Renal pelvis (tissue), 4 donors: ENCODE results near the gene HABP4. TPM values are rescaled to one million over a fixed set of nuclear protein-coding genes. Genes with fewer than 3 reads are reported as not detected.
A peak's percentile ranks its signal among the peaks of the same experiment; 100 is the strongest.

Experiments
- DNase-seq: peaks from one replicate; pipeline ENCODE4 v3.0.0-alpha.2; 2013
- polyA plus RNA-seq, 3 donors: library from polyadenylated mRNA; unstranded; fragments of 120-200 nt; gene quantifications; one replicate each; pipeline ENCODE4 v1.2.1, GENCODE V29; 2013; ENCODE audit not compliant: insufficient read length in 3 of 3

Gene HABP4
- polyA plus RNA-seq, 3 donors, result 20.2 to 22.2 (median 20.2) TPM

DNA sequence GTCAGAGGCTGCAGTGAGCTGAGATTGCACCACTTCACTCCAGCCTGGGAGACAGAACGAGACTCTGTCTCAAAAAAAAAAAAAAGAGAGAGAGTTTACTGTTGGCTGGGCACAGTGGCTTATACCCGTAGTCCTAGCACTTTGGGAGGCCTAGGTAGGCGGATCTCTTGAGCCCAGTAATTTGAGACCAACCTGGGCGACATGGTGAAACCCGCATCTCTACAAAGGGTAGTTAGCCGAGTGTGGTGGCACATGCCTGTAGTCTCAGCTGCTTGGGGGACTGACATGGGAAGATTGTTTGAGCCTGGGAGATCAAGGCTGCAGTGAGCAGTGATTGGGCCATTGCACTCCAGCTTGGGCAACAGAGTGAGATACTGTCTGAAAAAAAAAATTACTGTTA lies 12.6 kb downstream of the HABP4 start:
- DNase-seq, result peak; percentile 39

GRCh38 chr9:96464426-96464825 lies 14.5 kb downstream of the HABP4 start:
- no peak for DNase-seq

GRCh38 chr9:96467784-96468183 lies 17.8 kb downstream of the HABP4 start:
- DNase-seq, result no peak

- DNase-seq, result no peak
Observed at GRCh38 chr9:96476013-96476412, 26.0 kb downstream of the HABP4 start.

DNA sequence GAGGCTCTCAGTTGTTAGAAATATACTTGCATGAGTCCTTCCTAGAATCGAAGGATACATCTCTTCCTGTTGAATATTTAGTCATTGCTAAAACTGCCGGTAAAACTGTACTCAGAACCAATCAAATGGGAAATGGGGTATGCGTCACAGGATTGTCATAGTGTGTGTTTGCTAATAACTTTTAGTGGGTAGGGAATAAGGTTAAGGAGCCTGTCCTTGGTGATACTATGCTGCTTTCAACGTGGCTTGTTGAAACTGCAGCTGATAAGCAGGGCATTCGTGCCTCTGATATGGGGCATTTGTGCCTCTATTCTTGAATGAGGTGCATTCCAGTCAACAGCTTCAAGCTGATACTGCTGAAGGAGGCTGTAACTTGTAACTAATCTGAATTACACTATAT lies 26.6 kb downstream of the HABP4 start:
- DNase-seq, result no peak

DNA sequence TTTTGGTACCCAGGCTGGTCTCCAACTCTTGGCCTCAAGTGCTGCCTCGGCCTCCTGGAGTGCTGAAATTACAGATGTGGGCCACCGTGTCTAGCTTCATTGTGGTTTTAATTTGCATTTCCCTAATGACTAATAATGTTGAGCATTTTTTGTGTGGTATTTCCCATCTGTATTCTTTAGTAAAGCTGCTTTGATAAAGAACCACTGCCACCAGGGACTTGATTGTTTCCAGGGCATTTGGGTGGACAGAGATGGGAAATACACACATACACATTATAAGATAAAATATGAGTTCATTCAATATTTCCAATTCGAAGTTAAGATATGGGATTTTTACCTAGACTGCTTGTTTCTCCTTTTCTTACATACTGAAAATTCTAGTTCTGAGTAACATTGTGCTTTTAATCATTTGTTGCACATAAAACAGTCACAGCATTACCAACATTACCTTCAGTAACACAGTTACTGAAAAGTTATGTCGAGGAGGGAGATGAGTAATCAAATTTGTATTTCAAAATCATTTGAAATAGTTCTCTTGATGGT lies 28.9 kb downstream of the HABP4 start:
- DNase-seq, result no peak

GRCh38 chr9:96480736-96481135 lies 30.8 kb downstream of the HABP4 start:
- no peak for DNase-seq

DNA sequence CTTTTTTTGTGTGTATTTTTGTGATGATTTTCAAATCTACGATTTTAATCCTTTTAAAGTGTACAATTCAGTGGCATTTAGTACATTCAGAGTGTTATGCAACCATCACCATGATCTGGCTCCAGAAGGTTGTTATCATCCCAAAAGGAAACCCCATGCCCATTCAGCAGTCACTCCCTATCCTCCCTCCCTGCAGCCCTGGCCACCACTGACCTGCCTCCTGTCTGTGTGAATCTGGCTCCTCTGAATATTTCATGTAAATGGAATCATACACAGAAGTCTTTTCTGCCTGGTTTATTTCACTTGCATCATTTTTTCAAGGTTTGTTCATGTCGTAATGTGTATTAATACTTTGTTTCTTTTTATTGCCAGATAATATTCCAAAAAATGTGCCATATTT lies 32.5 kb downstream of the HABP4 start:
- no peak for DNase-seq

GRCh38 chr9:96483197-96483596 lies 33.2 kb downstream of the HABP4 start:
- no peak for DNase-seq

DNA sequence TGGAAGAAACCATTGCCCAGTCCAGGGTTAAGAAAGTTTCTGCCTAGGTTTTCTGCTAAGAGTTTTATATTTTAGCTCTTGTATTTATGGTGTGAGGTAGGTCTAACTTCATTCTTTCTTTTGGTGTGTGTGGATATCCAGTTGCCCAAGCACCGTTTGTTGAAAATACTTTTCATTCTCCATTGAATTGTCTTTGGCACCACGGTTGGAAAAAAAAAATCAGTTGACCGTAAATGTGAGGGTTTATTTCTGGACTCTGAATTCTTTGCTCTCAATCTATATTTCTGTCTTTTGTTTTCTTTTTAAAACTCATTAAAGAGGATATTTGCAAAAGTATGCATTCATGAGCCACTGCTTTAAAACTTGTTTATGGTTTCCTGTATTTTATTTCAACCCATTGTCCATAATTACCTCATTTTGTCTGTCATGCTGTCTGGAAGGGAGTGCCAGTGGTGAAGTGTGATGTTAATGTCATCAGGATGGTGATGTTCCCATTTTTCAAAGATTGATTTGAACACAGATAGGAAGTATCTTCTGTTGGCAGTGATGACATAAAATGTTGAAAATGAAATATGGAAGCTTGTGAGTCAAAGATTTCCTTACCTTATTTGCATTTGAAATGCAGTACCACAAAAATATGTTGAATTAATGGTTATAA lies 33.9 kb downstream of the HABP4 start:
- DNase-seq, result no peak

DNA sequence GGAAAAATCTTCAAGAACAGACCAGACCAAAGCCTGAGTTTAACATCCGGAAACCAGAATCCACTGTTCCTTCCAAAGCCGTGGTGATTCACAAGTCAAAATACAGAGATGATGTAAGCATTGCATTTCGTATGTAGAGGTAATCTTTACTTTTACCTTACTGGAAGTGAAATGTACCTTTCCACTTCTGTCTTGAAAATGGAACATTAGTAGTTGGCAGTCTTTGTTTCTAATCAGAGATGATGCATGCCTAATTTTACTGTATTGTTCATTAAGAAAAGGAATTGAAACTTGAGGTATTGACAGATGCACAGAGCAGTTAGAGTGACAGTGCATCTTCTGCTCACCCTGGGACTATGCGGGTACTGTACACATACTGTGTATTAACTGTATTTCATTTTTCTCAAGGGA lies 34.6 kb downstream of the HABP4 start:
- DNase-seq, result no peak

DNA sequence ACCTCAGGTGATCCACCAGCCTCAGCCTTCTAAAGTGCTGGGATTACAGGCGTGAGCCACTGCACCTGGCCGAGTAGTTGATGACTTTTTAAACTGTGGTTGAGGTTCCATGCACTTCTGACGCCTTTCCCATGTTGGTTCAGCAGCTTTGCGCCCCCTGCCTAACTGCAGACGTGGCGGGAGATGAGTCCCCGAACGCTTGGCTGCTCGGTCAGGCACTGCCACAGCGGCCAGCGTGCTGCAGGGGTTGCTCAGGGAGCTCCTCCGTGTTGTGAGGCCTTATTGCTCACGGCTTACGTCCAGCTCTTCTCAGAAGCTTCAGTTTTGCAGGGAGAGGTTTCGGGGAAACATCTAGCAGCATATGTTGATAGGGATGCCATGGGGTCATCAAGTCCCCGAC lies 35.3 kb downstream of the HABP4 start:
- no peak for DNase-seq

DNA sequence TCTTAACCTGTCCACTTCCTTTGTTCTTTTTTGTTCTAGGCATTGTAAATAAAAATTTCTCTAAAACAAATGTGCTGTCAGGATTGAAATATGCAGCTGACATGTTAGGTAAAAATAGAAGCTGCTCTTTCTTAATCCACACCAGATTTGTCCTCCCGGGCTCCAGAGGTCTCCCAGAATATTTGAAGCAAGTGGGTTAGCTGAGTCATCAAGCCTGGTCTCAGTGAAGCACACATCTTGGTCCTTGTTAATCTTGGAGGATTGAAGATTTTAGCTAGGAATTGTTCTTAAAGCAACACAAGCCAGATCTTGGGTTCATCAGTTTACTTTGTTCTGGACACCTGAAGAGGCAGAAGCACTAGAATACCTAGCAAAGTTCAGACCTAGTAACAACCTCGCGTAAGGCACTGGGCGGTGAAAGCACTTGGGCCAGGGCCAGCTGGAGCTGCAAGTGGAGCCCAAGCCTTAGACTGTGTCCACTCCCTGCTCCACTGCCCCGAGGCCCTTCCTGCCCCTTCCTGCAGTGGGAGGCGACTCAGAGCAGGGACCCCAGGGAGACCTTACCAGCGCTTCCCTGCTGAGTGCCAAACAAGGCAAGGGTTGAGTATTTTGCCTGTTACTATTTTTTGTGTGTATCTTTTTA lies 36.5 kb downstream of the HABP4 start:
- DNase-seq, result no peak

DNA sequence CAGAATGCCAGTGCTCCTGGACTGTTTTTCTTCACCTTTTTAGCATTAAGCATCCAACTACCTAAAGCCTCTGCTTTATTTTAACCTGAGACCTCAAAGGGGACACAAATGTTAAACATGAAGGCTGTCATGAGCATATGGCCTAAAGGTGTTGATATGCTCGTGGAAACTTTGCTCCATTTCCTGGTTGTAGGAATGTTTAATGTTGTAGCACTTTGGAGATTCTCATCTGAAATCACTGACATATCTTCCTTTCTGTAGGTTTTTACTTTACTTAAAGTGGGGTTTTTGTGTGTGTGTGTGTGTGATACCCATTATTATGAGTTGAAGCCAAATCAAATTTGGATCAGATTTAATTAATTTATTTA lies 37.0 kb downstream of the HABP4 start:
- DNase-seq, result no peak

DNA sequence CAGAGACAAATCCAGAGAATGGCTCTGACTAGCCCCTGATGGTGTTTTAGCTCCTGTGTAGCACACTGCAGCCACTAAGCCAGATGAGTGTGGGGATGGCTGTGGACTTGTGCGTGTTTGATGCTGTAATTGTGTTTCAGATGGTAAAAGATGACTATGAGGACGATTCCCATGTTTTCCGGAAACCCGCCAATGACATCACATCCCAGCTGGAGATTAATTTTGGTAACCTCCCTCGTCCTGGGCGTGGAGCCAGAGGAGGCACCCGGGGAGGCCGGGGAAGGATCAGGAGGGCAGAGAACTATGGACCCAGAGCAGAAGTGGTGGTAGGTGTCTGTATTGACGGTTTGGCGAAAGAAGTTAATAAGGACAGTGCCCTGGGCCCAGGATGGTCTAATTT lies 38.0 kb downstream of the HABP4 start:
- DNase-seq, result no peak

DNA sequence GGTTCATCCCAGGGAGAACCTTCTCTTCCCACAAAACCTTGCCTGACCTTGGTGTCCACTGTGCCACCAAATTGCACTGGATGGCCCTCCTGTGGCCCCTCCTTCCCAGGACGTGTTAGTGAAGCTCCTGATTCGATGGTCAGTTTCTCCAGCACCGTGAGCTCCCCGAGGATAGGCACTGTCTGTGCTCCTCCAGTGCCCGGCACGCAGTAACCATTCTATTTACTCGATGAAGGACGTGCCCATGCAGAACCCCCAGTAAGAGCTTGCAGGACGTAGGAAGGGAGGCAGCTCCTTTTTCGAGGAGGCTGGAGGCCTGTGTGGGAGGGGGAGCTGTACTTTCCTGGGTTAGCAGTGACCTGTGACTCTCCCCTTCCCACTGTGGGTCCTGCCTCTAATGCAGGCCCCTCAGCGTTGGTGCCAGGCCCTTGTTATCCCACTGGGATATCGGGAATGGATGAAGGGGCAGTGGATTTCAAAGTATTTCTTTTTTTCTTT lies 39.6 kb downstream of the HABP4 start:
- DNase-seq, result no peak

- DNase-seq, result no peak
Observed at GRCh38 chr9:96490534-96491078, 40.6 kb downstream of the HABP4 start.

GRCh38 chr9:96491079-96491879 lies 41.3 kb downstream of the HABP4 start:
- DNase-seq, result peak; percentile 64

DNA sequence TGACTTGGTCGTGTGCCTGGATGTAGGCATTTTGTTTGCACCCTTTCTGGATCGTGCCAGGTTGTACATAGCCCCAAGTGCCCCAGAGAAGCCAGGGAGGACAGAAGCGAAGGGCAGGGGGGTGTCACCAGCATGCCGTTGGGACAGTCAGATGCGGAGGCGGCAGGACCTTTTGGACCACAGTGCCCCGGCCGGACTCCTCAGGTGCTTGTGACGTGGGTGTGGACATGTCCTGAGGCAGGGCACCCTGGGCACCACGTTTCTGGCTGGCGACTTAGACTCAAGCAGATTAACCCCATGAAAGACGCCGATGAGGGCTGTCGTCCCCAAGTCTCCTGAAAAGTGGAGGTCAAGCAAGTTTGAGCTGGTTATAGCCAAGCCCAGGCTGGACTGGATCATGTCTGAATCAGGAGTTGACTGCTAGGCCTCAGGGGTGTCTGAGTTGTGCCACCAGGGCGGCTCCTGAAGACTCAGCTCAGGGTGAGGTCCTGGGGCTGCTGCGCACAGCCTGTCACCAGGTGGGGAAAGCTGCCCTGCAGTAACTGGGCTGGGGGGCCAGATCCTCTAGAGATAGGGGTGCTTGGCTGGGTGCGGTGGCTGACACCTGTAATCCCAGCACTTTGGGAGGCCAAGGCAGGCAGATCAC lies 42.0 kb downstream of the HABP4 start:
- no peak for DNase-seq

DNA sequence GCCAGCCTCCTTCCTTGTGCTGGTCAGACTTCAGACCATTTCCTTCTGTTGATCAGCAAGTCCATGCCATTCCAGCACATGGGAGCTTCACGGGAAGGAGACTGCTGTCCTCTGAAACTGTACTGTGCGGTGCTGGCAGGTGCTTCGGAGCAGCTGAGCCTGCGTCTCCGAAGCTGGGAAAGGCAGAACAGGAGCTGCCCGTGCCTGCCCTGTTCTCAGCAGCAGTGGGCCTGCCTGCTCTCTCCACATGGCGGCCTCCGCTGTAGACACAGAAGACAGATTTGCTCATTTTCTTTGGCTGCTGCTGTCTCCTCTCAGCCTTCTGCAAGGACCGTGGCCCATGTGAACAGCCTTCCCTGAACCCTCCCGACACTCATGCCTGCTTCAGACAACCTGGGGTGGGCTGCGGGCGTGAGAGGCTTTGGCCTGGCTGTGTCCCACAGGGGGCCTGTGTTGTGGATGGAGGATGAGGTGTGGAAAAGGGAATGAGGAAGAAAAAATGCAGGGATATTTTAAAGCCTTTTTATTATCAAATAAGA lies 43.1 kb downstream of the HABP4 start:
- no peak for DNase-seq

DNA sequence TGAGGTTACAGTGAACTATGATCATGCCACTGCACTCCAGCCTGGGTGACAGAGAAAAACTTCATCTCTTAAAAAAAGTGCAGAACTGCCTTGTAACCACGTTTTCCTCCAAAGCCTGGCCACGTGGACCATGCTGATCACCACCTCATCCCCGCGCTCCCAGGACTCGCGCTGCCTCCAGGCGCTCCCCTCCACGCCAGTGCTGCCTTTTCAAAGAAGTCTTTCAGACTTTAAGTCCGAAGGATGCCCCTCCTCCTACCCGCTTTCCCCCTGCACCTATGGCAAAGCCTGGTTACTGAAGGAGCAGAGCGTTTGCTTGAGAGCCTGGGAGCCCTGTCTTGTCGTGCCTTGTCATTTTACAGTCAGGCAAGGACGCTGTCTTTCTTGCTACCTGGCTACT lies 43.8 kb downstream of the HABP4 start:
- DNase-seq, result no peak
